Fibroblast of pulmonary artery (primary cell): Measurements from ENCODE around the gene UBASH3B.

Experiments used
- DNase-seq: peaks from one replicate; pipeline ENCODE4 v3.0.0-alpha.2; 2010; ENCODE audit warnings: low read depth
- H3K4me3 ChIP-seq: replicated peaks from 2 replicates; pipeline ENCODE4 v1.5.1; 2011; ENCODE audit warnings: low read depth, mild to moderate bottlenecking, control low read depth, low read length, moderate library complexity
- TF ChIP-seq, protein P1 (sequence below): IDR thresholded peaks from 2 replicates; pipeline ENCODE4 v1.5.1; 2011; ENCODE audit warnings: mild to moderate bottlenecking, control low read depth, low read length, inconsistent platforms; ENCODE audit errors: missing control alignments

UBASH3B gene

GRCh38 chr11:122745111-122745510 lies 89.6 kb downstream of the UBASH3B start:
- DNase-seq: no peak
- TF ChIP-seq, protein P1, sequence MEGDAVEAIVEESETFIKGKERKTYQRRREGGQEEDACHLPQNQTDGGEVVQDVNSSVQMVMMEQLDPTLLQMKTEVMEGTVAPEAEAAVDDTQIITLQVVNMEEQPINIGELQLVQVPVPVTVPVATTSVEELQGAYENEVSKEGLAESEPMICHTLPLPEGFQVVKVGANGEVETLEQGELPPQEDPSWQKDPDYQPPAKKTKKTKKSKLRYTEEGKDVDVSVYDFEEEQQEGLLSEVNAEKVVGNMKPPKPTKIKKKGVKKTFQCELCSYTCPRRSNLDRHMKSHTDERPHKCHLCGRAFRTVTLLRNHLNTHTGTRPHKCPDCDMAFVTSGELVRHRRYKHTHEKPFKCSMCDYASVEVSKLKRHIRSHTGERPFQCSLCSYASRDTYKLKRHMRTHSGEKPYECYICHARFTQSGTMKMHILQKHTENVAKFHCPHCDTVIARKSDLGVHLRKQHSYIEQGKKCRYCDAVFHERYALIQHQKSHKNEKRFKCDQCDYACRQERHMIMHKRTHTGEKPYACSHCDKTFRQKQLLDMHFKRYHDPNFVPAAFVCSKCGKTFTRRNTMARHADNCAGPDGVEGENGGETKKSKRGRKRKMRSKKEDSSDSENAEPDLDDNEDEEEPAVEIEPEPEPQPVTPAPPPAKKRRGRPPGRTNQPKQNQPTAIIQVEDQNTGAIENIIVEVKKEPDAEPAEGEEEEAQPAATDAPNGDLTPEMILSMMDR: no peak
- no peak overlapping the region for H3K4me3 ChIP-seq

DNA sequence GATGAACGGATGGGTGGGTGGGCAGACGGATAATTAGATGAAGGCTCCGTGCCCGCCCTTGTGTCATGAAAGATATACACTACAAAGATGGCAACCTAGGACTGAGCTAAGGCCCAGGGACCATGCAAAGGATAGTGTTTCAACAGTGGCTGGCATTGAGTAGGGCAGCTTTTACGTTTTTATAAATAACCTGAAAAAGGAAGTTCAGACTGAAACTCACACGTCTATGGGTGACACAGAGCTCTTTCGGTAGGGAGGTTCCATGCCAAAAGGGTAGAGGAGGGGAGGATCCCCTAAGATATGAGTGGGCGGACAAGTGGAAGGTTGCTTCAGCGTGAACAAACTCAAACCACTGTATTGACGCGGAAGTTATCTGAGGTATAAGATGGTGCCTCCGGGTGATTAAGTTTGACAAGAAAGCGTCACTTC lies 90.5 kb downstream of the UBASH3B start:
- DNase-seq: no peak
- TF ChIP-seq, protein P1: no peak
- no peak overlapping the region for H3K4me3 ChIP-seq

- DNase-seq: no peak
- no peak overlapping the region for H3K4me3 ChIP-seq
- TF ChIP-seq, protein P1: no peak
These were observed 91.2 kb downstream of the UBASH3B start for GRCh38 chr11:122746611-122747244.

DNA sequence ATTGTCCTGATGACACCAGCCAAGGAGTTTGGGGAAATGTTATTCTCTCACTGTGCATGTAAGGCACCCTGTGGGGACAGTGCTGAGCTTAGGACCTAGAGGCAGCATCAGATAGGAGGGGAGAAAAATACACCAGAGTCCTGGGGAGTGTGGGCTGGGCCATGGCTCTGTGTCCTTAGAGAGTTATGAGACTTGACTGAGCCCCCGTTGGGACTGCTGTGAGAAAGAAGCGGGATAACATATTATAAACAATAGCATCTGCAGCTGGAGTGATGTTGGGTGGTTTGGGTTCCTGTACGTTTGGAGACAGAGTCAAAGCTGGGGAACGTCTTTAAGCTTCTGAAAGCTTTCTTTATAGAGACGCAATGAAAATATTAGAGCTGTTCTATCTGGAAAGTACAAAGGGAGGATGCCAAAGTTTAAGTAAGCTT lies 91.8 kb downstream of the UBASH3B start:
- TF ChIP-seq, protein P1: no peak
- no peak for DNase-seq

GRCh38 chr11:122749005-122749687 lies 93.6 kb downstream of the UBASH3B start:
- peak; percentile 86 for DNase-seq
- no peak overlapping the region for H3K4me3 ChIP-seq
- TF ChIP-seq, protein P1: no peak

More for the DNA sequence above, 91.8 kb downstream of the UBASH3B start:
- no peak overlapping the region for H3K4me3 ChIP-seq

- no peak overlapping the region for H3K4me3 ChIP-seq
- TF ChIP-seq, protein P1: no peak
- DNase-seq: no peak
These were observed 94.5 kb downstream of the UBASH3B start for GRCh38 chr11:122750049-122750448.
